Neural progenitor cell (in vitro differentiated cells): Measurements from ENCODE around the gene FARS2. TPM values are rescaled to one million over a fixed set of nuclear protein-coding genes. Genes with fewer than 3 reads are reported as not detected.

Experiments used
- DNase-seq: peaks from one replicate; pipeline ENCODE4 v3.0.0-alpha.2; 2016; ENCODE audit warnings: low spot score
- H2AFZ ChIP-seq: fragments of 200-600 bp; sonication (generic); replicated peaks from 2 replicates; pipeline ENCODE4 v1.6.1; 2016; ENCODE audit warnings: antibody characterized with exemption
- H3F3A ChIP-seq: fragments of 200-600 bp; sonication (generic); 2 replicates; pipeline ENCODE4 v1.6.1; 2016; ENCODE audit warnings: antibody characterized with exemption, low read depth
- H3K27ac ChIP-seq: fragments of 200-600 bp; sonication (generic); 2 replicates; pipeline ENCODE4 v1.5.1; 2016; ENCODE audit warnings: mild to moderate bottlenecking
- H3K27me3 ChIP-seq: fragments of 200-600 bp; sonication (generic); 2 replicates; pipeline ENCODE4 v1.6.1; 2016; ENCODE audit warnings: mild to moderate bottlenecking, moderate library complexity
- H3K36me3 ChIP-seq: fragments of 200-600 bp; sonication (generic); 2 replicates; pipeline ENCODE4 v1.5.1; 2016
- H3K4me1 ChIP-seq: fragments of 200-600 bp; sonication (generic); 2 replicates; pipeline ENCODE4 v1.6.1; 2016; ENCODE audit warnings: mixed run types
- H3K4me2 ChIP-seq: fragments of 200-600 bp; sonication (generic); 2 replicates; pipeline ENCODE4 v1.6.1; 2016
- H3K4me3 ChIP-seq: fragments of 200-600 bp; sonication (generic); 2 replicates; pipeline ENCODE4 v1.5.1; 2016
- H3K79me2 ChIP-seq: fragments of 200-600 bp; sonication (generic); 2 replicates; pipeline ENCODE4 v1.6.1; 2016; ENCODE audit warnings: low read depth
- H3K9ac ChIP-seq: fragments of 200-600 bp; sonication (generic); 2 replicates; pipeline ENCODE4 v1.6.1; 2016
- H3K9me3 ChIP-seq: fragments of 200-600 bp; sonication (generic); 2 replicates; pipeline ENCODE4 v1.5.1; 2016; ENCODE audit warnings: low read depth
- H4K20me1 ChIP-seq: fragments of 200-600 bp; sonication (generic); 2 replicates; pipeline ENCODE4 v1.6.1; 2016; ENCODE audit warnings: low read depth
- H3K27ac Mint-ChIP-seq: 3 replicates; pipeline ENCODE4 v1.8.0; 2021; ENCODE audit warnings: mixed read lengths
- H3K27me3 Mint-ChIP-seq: 2 replicates; pipeline ENCODE4 v1.8.0; 2022; ENCODE audit warnings: low read depth, mild to moderate bottlenecking, inconsistent platforms, moderate library complexity, mixed read lengths; ENCODE audit not compliant: insufficient read depth
- H3K36me3 Mint-ChIP-seq: 3 replicates; pipeline ENCODE4 v1.8.0; 2021; ENCODE audit warnings: mixed read lengths
- H3K4me1 Mint-ChIP-seq: 3 replicates; pipeline ENCODE4 v1.8.0; 2021; ENCODE audit warnings: mixed read lengths
- H3K4me3 Mint-ChIP-seq: 3 replicates; pipeline ENCODE4 v1.8.0; 2021; ENCODE audit warnings: mild to moderate bottlenecking, moderate library complexity, mixed read lengths
- H3K9me3 Mint-ChIP-seq: 3 replicates; pipeline ENCODE4 v1.8.0; 2020; ENCODE audit warnings: mixed read lengths
- CTCF ChIP-seq: fragments of 200-600 bp; sonication (generic); IDR thresholded peaks from 2 replicates; pipeline ENCODE4 v1.5.1; 2017; ENCODE audit warnings: antibody characterized with exemption, mild to moderate bottlenecking
- EZH2 ChIP-seq: fragments of 200-600 bp; sonication (generic); IDR thresholded peaks from 2 replicates; pipeline ENCODE4 v1.6.1; 2017; ENCODE audit warnings: antibody characterized with exemption, mild to moderate bottlenecking, moderate library complexity
- EZH2phosphoT487 ChIP-seq: fragments of 200-600 bp; sonication (generic); IDR thresholded peaks from 2 replicates; pipeline ENCODE4 v1.6.1; 2017; ENCODE audit warnings: antibody characterized with exemption
- total RNA-seq: library from RNA; depleted of rRNA; stranded (reverse); fragments of >200 nt; gene quantifications from 2 replicates; pipeline ENCODE4 v1.2.3, GENCODE V29; 2015; ENCODE audit warnings: low replicate concordance

The FARS2 gene
- total RNA-seq, 1 donor from 2014 or later, result 10.8 TPM

GRCh38 chr6:5713519-5713918 lies 452.2 kb downstream of the FARS2 start:
- H3K4me3 Mint-ChIP-seq, result no peak overlapping the region
- DNase-seq, result peak; percentile 29
- TF ChIP-seq EZH2, result no peak
- TF ChIP-seq CTCF, result no peak
- no peak for TF ChIP-seq EZH2phosphoT487

GRCh38 chr6:5718231-5718947 lies 457.1 kb downstream of the FARS2 start:
- no peak for DNase-seq
- peaks cover 15% of the 10 kb centered on the region for H3K4me1 Mint-ChIP-seq
- no peak overlapping the region for H3K27ac ChIP-seq
- H3K4me2 ChIP-seq, result no peak overlapping the region
- H3K79me2 ChIP-seq, result no peaks in the 10 kb centered on the region
- peaks cover 2% of the 10 kb centered on the region for H3F3A ChIP-seq
- no peak overlapping the region for H3K27ac Mint-ChIP-seq
- peaks cover 21% of the 10 kb centered on the region for H3K4me1 ChIP-seq
- H3K27me3 Mint-ChIP-seq, result peaks cover 3% of the 10 kb centered on the region
- H3K36me3 ChIP-seq, result no peaks in the 10 kb centered on the region
- no peaks in the 10 kb centered on the region for H3K9me3 ChIP-seq
- peaks cover 16% of the 10 kb centered on the region for H3K9me3 Mint-ChIP-seq
- TF ChIP-seq EZH2phosphoT487 (no peak), CTCF (no peak)
- no peak overlapping the region for H2AFZ ChIP-seq
- no peaks in the 10 kb centered on the region for H4K20me1 ChIP-seq
- H3K36me3 Mint-ChIP-seq, result peaks cover 5% of the 10 kb centered on the region
- H3K4me3 Mint-ChIP-seq, result no peak overlapping the region
- no peak overlapping the region for H3K9ac ChIP-seq
- no peak overlapping the region for H3K4me3 ChIP-seq
- no peaks in the 10 kb centered on the region for H3K27me3 ChIP-seq

More at GRCh38 chr6:5713519-5713918, 452.2 kb downstream of the FARS2 start:
- Mint-ChIP-seq H3K27ac (no peak overlapping the region), H3K4me1 (peaks cover 2% of the 10 kb centered on the region), H3K27me3 (peaks cover 7% of the 10 kb centered on the region), H3K36me3 (peaks cover 5% of the 10 kb centered on the region), H3K9me3 (peaks cover 19% of the 10 kb centered on the region)
- H3K27ac ChIP-seq, result no peak overlapping the region
- H3K9ac ChIP-seq, result no peak overlapping the region
- no peaks in the 10 kb centered on the region for H3K9me3 ChIP-seq
- no peaks in the 10 kb centered on the region for H3F3A ChIP-seq
- H3K4me3 ChIP-seq, result no peak overlapping the region
- no peaks in the 10 kb centered on the region for H3K27me3 ChIP-seq
- no peak overlapping the region for H2AFZ ChIP-seq
- no peaks in the 10 kb centered on the region for H3K79me2 ChIP-seq
- H4K20me1 ChIP-seq, result no peaks in the 10 kb centered on the region
- H3K36me3 ChIP-seq, result no peaks in the 10 kb centered on the region
- H3K4me1 ChIP-seq, result peaks cover 10% of the 10 kb centered on the region
- peak overlapping the region; percentile 42 for H3K4me2 ChIP-seq

GRCh38 chr6:5723841-5724691 lies 462.8 kb downstream of the FARS2 start:
- peaks cover 43% of the 10 kb centered on the region for H3K4me1 Mint-ChIP-seq
- peaks cover 4% of the 10 kb centered on the region for H3K27me3 Mint-ChIP-seq
- no peaks in the 10 kb centered on the region for H3K9me3 ChIP-seq
- H3F3A ChIP-seq, result peaks cover 3% of the 10 kb centered on the region
- peak overlapping the region; percentile 39 for H3K4me2 ChIP-seq
- H3K36me3 ChIP-seq, result no peaks in the 10 kb centered on the region
- no peak overlapping the region for H2AFZ ChIP-seq
- H3K27ac ChIP-seq, result no peak overlapping the region
- peaks cover 38% of the 10 kb centered on the region for H3K4me1 ChIP-seq
- H3K27ac Mint-ChIP-seq, result peak overlapping the region; percentile 66
- no peaks in the 10 kb centered on the region for H3K9me3 Mint-ChIP-seq
- H3K27me3 ChIP-seq, result no peaks in the 10 kb centered on the region
- no peak overlapping the region for H3K4me3 Mint-ChIP-seq
- H3K4me3 ChIP-seq, result no peak overlapping the region
- H3K9ac ChIP-seq, result no peak overlapping the region
- DNase-seq, result peak; percentile 35
- no peaks in the 10 kb centered on the region for H3K79me2 ChIP-seq
- no peaks in the 10 kb centered on the region for H3K36me3 Mint-ChIP-seq
- no peak for TF ChIP-seq EZH2
- no peak for TF ChIP-seq CTCF
- no peak for TF ChIP-seq EZH2phosphoT487
- no peaks in the 10 kb centered on the region for H4K20me1 ChIP-seq
